Measurements from ENCODE around the gene PIK3C3. TPM values are rescaled to one million over a fixed set of nuclear protein-coding genes. Genes with fewer than 3 reads are reported as not detected.
"Not testable (repeated sequence)": the region's sequence is repeated elsewhere in the genome, so short reads cannot be mapped to it uniquely, and the experiment has no call there.

PIK3C3 gene
- total RNA-seq, 2 donors from 2014 or later = 48.7 to 51.2 TPM

DNA sequence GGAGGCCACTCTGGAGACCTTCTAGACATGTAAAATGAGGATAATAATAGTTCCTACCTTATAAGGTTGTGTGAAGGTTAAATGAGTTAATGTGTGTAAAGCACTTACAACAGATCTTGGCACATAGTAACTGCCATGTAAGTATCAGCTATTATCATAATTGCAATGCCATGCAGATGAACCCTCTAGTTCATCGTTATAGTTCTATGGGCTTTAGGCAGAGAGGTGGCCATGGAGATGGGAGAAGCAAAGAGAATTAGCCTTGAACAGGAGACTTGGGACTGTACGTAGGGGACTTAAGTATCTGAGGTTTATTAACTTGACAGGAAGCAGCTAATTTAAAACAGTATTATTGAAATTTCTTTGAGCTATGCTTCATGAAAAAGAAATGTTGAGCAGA, 151.8 kb downstream of the PIK3C3 start:
- intact Hi-C loops (cut with DNase I) = no loop called here
- no peak for DNase-seq (ENCODE audit: low spot score)

DNA sequence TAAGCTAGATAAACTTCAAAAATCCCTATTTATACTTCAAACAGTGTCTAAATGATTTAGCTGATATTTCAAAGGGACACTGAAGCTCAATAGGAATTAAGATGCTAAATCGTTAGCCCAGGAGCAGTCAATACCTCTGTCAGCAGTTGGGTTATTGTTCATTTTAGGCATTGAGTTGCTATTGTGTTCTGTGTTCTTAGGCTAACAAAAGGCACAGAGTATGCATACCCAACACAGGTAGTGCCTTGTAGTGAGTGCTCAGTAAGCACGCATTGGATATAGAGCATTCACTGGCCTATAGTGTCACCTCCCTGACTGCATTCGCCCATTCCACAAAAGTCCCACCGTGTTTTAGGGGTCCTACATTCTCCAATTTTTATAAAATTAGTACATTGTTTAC, 152.3 kb downstream of the PIK3C3 start:
- no peak for DNase-seq (ENCODE audit: low spot score)
- intact Hi-C loops (cut with DNase I) = no loop called here

- no peak for DNase-seq (ENCODE audit: low spot score)
- intact Hi-C loops (cut with DNase I) = no loop called here
Measured at GRCh38 chr18:42107691-42108450, 152.8 kb downstream of the PIK3C3 start.

- DNase-seq (ENCODE audit: low spot score); intact Hi-C loops (cut with DNase I): not testable (repeated sequence)
Measured at GRCh38 chr18:42112147-42112546, 157.1 kb downstream of the PIK3C3 start.

DNA sequence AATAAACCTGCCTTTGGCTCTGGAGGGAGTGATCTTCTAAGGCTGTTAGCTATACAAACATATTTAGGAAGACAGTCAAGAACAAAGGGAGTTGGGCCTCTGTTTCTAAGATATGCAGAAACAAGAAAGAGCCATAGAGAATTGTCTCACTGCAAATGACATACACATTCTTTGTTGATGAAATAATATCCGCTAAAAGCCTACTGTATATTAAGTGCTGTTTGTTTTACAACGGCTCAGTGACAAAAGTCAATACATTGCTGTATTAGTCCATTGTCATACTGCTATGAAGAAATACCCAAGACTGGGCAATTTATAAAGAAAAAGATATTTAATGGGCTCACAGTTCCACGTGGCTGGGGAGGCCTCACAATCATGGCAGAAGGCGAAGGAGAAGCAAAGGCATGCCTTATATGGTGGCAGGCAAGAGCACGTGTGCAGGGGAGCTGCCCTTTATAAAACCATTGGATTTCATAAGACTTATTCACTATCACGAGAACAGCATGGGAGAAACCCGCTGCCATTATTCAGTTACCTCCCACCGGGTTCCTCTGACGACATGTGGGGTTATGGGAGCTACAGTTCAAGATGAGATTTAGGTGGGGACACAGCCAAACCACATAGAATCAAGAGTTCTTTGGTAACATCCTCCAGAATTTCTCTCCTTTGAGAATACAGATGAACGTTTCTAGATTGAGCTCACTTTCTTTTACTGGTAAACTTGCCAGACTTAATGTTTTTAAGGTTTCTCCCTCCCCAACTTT, 157.8 kb downstream of the PIK3C3 start:
- intact Hi-C loops (cut with DNase I) = no loop called here
- DNase-seq (ENCODE audit: low spot score) = no peak

GRCh38 chr18:42113529-42114191, 158.6 kb downstream of the PIK3C3 start:
- intact Hi-C loops (cut with DNase I) = no loop called here
- no peak for DNase-seq (ENCODE audit: low spot score)

DNA sequence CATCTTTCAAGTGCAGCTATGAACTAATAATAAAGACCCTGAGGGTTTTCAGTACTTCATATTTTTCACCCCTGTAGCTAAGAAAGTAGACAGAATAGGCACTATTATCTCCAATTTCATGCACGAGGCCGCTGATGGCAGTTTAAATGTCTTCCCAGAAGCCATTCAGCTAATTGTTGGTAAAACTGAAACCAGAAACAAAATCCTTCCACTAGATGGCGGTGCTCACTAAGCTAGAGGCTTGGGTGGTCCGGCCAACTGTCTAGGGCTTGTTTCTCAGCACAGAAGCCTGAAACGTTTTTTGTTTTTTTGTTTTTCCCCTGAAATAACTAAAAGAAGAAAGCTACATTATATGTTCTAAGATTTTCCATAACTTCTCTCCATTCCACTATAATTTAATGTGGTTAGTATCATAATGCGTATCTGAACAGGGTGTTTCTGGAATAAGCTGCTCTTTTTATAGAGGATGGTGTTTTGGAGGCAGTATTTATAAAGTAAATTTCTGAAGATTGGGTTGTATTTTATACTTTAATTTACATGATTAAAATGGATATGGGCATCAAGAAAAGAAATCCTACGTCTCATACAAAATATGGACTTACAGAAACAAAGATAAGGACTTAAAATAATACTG, 159.4 kb downstream of the PIK3C3 start:
- intact Hi-C loops (cut with DNase I) = no loop called here
- no peak for DNase-seq (ENCODE audit: low spot score)

- DNase-seq (ENCODE audit: low spot score) = no peak
- intact Hi-C loops (cut with DNase I) = no loop called here
Measured at GRCh38 chr18:42126586-42126985, 171.6 kb downstream of the PIK3C3 start.

DNA sequence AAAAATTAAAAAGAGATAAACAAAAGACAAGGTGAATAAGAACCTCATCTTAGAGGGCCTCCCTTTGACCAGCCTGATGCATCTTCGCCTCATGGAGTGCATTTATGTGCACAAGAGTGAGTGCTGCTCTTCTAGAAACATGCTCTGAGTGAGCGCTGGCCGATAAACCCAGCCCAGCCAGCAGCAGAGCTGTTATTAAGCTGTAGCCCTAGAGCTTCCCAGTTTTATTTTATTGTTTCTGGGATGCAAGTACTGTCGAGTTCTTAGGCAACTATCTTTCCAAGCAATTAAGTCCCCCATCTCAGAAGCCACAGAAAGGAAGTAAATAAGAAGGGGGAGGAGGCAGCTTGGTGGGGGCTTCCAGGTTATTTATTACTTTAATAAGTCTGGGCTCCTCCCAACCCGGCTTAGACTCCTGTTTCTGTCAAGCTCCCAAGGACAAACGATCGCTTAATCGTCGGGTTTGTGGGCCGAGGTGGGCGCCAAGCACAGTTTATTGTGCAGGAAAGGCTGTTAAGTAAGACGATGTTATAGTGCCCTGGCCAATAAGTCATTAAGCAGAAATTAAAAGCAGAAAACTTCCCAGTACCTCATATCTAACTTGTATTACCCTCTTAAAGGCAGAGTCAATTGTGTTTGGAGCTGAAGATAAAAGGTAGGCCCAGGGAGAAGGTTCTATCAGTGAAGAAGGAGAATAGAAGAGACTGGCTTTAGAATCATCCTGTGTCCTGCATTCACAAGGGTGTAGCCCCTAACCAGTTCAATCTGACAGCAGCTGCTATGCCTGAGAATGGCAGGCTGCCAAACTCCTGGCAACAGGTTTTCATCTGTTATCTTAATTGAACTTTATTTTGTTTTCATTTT, 176.3 kb downstream of the PIK3C3 start:
- no peak for DNase-seq (ENCODE audit: low spot score)
- intact Hi-C loops (cut with DNase I) = no loop called here

GRCh38 chr18:42131930-42132244, 176.9 kb downstream of the PIK3C3 start:
- no peak for DNase-seq (ENCODE audit: low spot score)
- intact Hi-C loops (cut with DNase I) = no loop called here

All from posterior vena cava (tissue), 2 donors.